ENCODE measurements around the gene GRM7.

The GRM7 gene

GRCh38 chr3:7469866-7470265 lies 609.0 kb downstream of the GRM7 start:
- no peak for DNase-seq (ENCODE audit: extremely low spot score)
- no peak for TF ChIP-seq CTCF (IDR thresholded peaks at IDR 0.05; ENCODE audit: control extremely low read depth, extremely low read depth, low read depth, missing control alignments)
- ChIA-PET POLR2A (no interaction called here), CTCF (no interaction called here)

- TF ChIP-seq CTCF (IDR thresholded peaks at IDR 0.05; ENCODE audit: control extremely low read depth, extremely low read depth, low read depth, missing control alignments), result no peak
- ChIA-PET CTCF (interaction anchor here (1.4 kb wide), 1 partner anchor 10 kb away, joined by 5 read pairs; no protein-coding TSS in a partner anchor), POLR2A (no interaction called here)
- no peak for DNase-seq (ENCODE audit: extremely low spot score)
Observed at GRCh38 chr3:7484636-7485035, 623.7 kb downstream of the GRM7 start.

- CTCF ChIA-PET, result no interaction called here
Observed at GRCh38 chr3:7487763-7488162, 626.8 kb downstream of the GRM7 start.

GRCh38 chr3:7489417-7489816 lies 628.5 kb downstream of the GRM7 start:
- POLR2A ChIA-PET, result no interaction called here
- TF ChIP-seq CTCF (IDR thresholded peaks at IDR 0.05; ENCODE audit: control extremely low read depth, extremely low read depth, low read depth, missing control alignments), result no peak

More at GRCh38 chr3:7487763-7488162, 626.8 kb downstream of the GRM7 start:
- POLR2A ChIA-PET, result no interaction called here
- DNase-seq (ENCODE audit: extremely low spot score), result no peak
- TF ChIP-seq CTCF (IDR thresholded peaks at IDR 0.05; ENCODE audit: control extremely low read depth, extremely low read depth, low read depth, missing control alignments), result no peak

GRCh38 chr3:7498715-7499114 lies 637.8 kb downstream of the GRM7 start:
- TF ChIP-seq CTCF (IDR thresholded peaks at IDR 0.05; ENCODE audit: control extremely low read depth, extremely low read depth, low read depth, missing control alignments), result no peak
- no peak for DNase-seq (ENCODE audit: extremely low spot score)
- ChIA-PET POLR2A (no interaction called here), CTCF (no interaction called here)

More at GRCh38 chr3:7489417-7489816, 628.5 kb downstream of the GRM7 start:
- CTCF ChIA-PET, result interaction anchor here (0.9 to 1.0 kb wide), 2 partner anchors 13 to 15 kb away, joined by 3 read pairs; no protein-coding TSS in a partner anchor
- DNase-seq (ENCODE audit: extremely low spot score), result no peak

GRCh38 chr3:7503431-7503830 lies 642.5 kb downstream of the GRM7 start:
- POLR2A ChIA-PET, result no interaction called here
- TF ChIP-seq CTCF (IDR thresholded peaks at IDR 0.05; ENCODE audit: control extremely low read depth, extremely low read depth, low read depth, missing control alignments), result no peak
- CTCF ChIA-PET, result no interaction called here
- no peak for DNase-seq (ENCODE audit: extremely low spot score)
